GM10266 (cell line): Measurements from ENCODE around the gene AMOTL1.
"Not testable (repeated sequence)": the region's sequence is repeated elsewhere in the genome, so short reads cannot be mapped to it uniquely, and the experiment has no call there.

Experiments used
- DNase-seq: peaks from one replicate; pipeline ENCODE4 v3.0.0; 2012; ENCODE audit errors: extremely low spot score
- CTCF ChIP-seq: IDR thresholded peaks from 2 replicates; pipeline ENCODE4 v1.5.1; 2012; ENCODE audit warnings: mild to moderate bottlenecking, low read depth; ENCODE audit not compliant: control insufficient read depth, insufficient read depth; ENCODE audit errors: missing control alignments

The AMOTL1 gene

GRCh38 chr11:94806419-94806818, 38.3 kb downstream of the AMOTL1 start:
- no peak for DNase-seq
- TF ChIP-seq CTCF = no peak

- TF ChIP-seq CTCF = no peak
- no peak for DNase-seq
These were observed 41.1 kb downstream of the AMOTL1 start for GRCh38 chr11:94809251-94809650.

GRCh38 chr11:94812724-94813720, 44.9 kb downstream of the AMOTL1 start:
- DNase-seq = not testable (repeated sequence)

GRCh38 chr11:94814272-94814976, 46.3 kb downstream of the AMOTL1 start:
- no peak for TF ChIP-seq CTCF
- DNase-seq = no peak

- no peak for DNase-seq
- TF ChIP-seq CTCF = no peak
These were observed 47.7 kb downstream of the AMOTL1 start for GRCh38 chr11:94815705-94816344.

- no peak for TF ChIP-seq CTCF
- DNase-seq = no peak
These were observed 52.3 kb downstream of the AMOTL1 start for GRCh38 chr11:94820480-94820879.

GRCh38 chr11:94821439-94821838, 53.3 kb downstream of the AMOTL1 start:
- TF ChIP-seq CTCF = no peak
- DNase-seq = no peak
